Gastroesophageal sphincter (tissue), 4 donors: ENCODE data around the gene ITGB2. TPM values are rescaled to one million over a fixed set of nuclear protein-coding genes. Genes with fewer than 3 reads are reported as not detected.
A peak's percentile ranks its signal among the peaks of the same experiment; 100 is the strongest.

Experiments
- ATAC-seq: fragments of 150-250 bp; one replicate; pipeline ENCODE4 v1.9.1; 2016; ENCODE audit warnings: mild to moderate bottlenecking, moderate library complexity
- H3K27ac ChIP-seq, 4 donors: fragments of 200-600 bp; sonication (generic) in 3 of 4; 1 replicate in 3 of 4; 2 replicates in 1 of 4; pipeline ENCODE4 v1.5.1; 2016 to 2019
- H3K27me3 ChIP-seq: fragments of 200-600 bp; sonication (generic); one replicate; pipeline ENCODE4 v1.5.1; 2019
- H3K36me3 ChIP-seq, 2 donors: fragments of 200-600 bp; sonication (generic); one replicate each; pipeline ENCODE4 v1.5.1; 2019; ENCODE audit warnings: control low read depth in 1 of 2
- H3K4me1 ChIP-seq, 3 donors: fragments of 200-600 bp; sonication (generic); 1 replicate in 2 of 3; 2 replicates in 1 of 3; pipeline ENCODE4 v1.5.1; 2016 to 2019; ENCODE audit warnings: control low read depth in 2 of 3
- H3K4me3 ChIP-seq, 2 donors: fragments of 200-600 bp; sonication (generic); one replicate each; pipeline ENCODE4 v1.5.1; 2019; ENCODE audit warnings: mild to moderate bottlenecking in 1 of 2, moderate library complexity in 1 of 2
- H3K9me3 ChIP-seq, 3 donors: fragments of 200-600 bp; sonication (generic); one replicate each; pipeline ENCODE4 v1.5.1; 2017 to 2019; ENCODE audit warnings: control low read depth in 2 of 3
- CTCF ChIP-seq, 4 experiments: fragments of 200-600 bp in 2 of 4; fragments of 450-650 bp in 2 of 4; sonication (generic) in 1 of 4; IDR thresholded peaks; one replicate each; pipeline ENCODE4 v1.5.1; 2017 to 2019; ENCODE audit warnings: antibody characterized with exemption in 4 of 4, mild to moderate bottlenecking in 2 of 4, moderate library complexity in 2 of 4
- EP300 ChIP-seq: sonication (generic); formaldehyde crosslinking; IDR thresholded peaks from one replicate; pipeline ENCODE4 v1.6.1; 2017; ENCODE audit warnings: antibody characterized with exemption, mild to moderate bottlenecking
- POLR2A ChIP-seq, 2 donors: fragments of 450-650 bp; IDR thresholded peaks; one replicate each; pipeline ENCODE4 v1.6.1; 2017; ENCODE audit warnings: antibody characterized with exemption in 2 of 2, mild to moderate bottlenecking in 2 of 2, moderate library complexity in 1 of 2
- POLR2AphosphoS5 ChIP-seq: sonication (generic); formaldehyde crosslinking; IDR thresholded peaks from one replicate; pipeline ENCODE4 v1.6.1; 2017; ENCODE audit warnings: antibody characterized with exemption
- WGBS, 2 donors: methylation state at CpG; one replicate each; pipeline ENCODE4 v1.1.5; 2018; ENCODE audit warnings: low coverage in 1 of 2; 5-methylcytosine and 5-hydroxymethylcytosine counted together
- total RNA-seq, 4 donors: library from RNA; depleted of rRNA; stranded (reverse); fragments of >200 nt; gene quantifications; one replicate each; pipeline ENCODE4 v1.1.0, GENCODE V29; 2016

Gene ITGB2
- total RNA-seq, 4 donors from 2014 or later, result 10.4 to 112 (median 41.4) TPM

- Histone ChIP-seq H3K27ac (peak overlapping the region; percentile 65 to 93 (median 88)), H3K36me3 (peaks cover 0 to 13% of the 10 kb centered on the region in 2 donors), H3K4me3 (no peak overlapping the region), H3K9me3 (no peaks in the 10 kb centered on the region), H3K4me1 (peaks cover 7 to 83% (median 38%) of the 10 kb centered on the region in 3 donors), H3K27me3 (no peaks in the 10 kb centered on the region)
- no peak for ATAC-seq
- TF ChIP-seq POLR2A (IDR thresholded peaks at IDR 0.05), result no peak
- no peak for TF ChIP-seq POLR2AphosphoS5
- no peak for TF ChIP-seq EP300
- no peak for TF ChIP-seq CTCF (IDR thresholded peaks at IDR 0.05)
- WGBS, 2 donors, result 78 to 83% methylated on average over 11 to 12 of the region's 23 CpGs
These were observed 39.7 kb upstream of the ITGB2 start for GRCh38 chr21:44960141-44961092.

GRCh38 chr21:44959376-44960091 lies 38.8 kb upstream of the ITGB2 start:
- Histone ChIP-seq H3K27ac (peak overlapping the region; percentile 65 to 93 (median 88)), H3K4me3 (peak overlapping the region in 1 of 2 donors; percentile 21), H3K27me3 (no peaks in the 10 kb centered on the region), H3K9me3 (no peaks in the 10 kb centered on the region), H3K36me3 (peaks cover 0 to 13% of the 10 kb centered on the region in 2 donors), H3K4me1 (peaks cover 7 to 77% (median 38%) of the 10 kb centered on the region in 3 donors)
- WGBS, 2 donors, result 80% methylated on average over 2 of the region's 26 CpGs; no CpG with 5 or more reads in 1 of the 2 donors
- no peak for ATAC-seq
- TF ChIP-seq EP300 (no peak), POLR2AphosphoS5 (no peak), POLR2A (IDR thresholded peaks at IDR 0.05) (no peak)

- TF ChIP-seq POLR2A (IDR thresholded peaks at IDR 0.05) (no peak), POLR2AphosphoS5 (peak; percentile 89), CTCF (IDR thresholded peaks at IDR 0.05) (peak in 1 of 4 experiments; percentile 5), EP300 (no peak)
- Histone ChIP-seq H3K9me3 (no peaks in the 10 kb centered on the region), H3K4me3 (peak overlapping the region in 1 of 2 donors; percentile 21), H3K4me1 (peaks cover 7 to 79% (median 38%) of the 10 kb centered on the region in 3 donors), H3K36me3 (peaks cover 0 to 13% of the 10 kb centered on the region in 2 donors), H3K27ac (peak overlapping the region; percentile 65 to 93 (median 88)), H3K27me3 (no peaks in the 10 kb centered on the region)
- WGBS, 2 donors, result 5 to 20% methylated on average over 1 to 4 of the region's 28 CpGs
- ATAC-seq, result peak; percentile 85
These were observed 37.9 kb upstream of the ITGB2 start for GRCh38 chr21:44958471-44959191.

GRCh38 chr21:44957901-44958451 lies 37.3 kb upstream of the ITGB2 start:
- peaks cover 7 to 79% (median 41%) of the 10 kb centered on the region in 3 donors for H3K4me1 ChIP-seq
- H3K36me3 ChIP-seq, result peaks cover 0 to 13% of the 10 kb centered on the region in 2 donors
- 63% methylated on average over 8 of the region's 26 CpGs; no CpG with 5 or more reads in 1 of the 2 donors for WGBS, 2 donors
- peak overlapping the region; percentile 65 to 93 (median 88) for H3K27ac ChIP-seq
- peak overlapping the region in 1 of 2 donors; percentile 21 for H3K4me3 ChIP-seq
- TF ChIP-seq EP300 (no peak), CTCF (IDR thresholded peaks at IDR 0.05) (no peak), POLR2AphosphoS5 (no peak), POLR2A (IDR thresholded peaks at IDR 0.05) (no peak)
- H3K27me3 ChIP-seq, result no peaks in the 10 kb centered on the region
- H3K9me3 ChIP-seq, result no peaks in the 10 kb centered on the region
- ATAC-seq, result peak; percentile 1
